GM12878 (cell line): ENCODE results near the gene IL16. TPM values are rescaled to one million over a fixed set of nuclear protein-coding genes. Genes with fewer than 3 reads are reported as not detected.

ENCODE experiments used
- ATAC-seq: fragments of 200-7000 bp; cut with Tn5 transposase; 3 replicates; pipeline ENCODE4 v1.9.1; 2020; ENCODE audit warnings: mild to moderate bottlenecking, moderate library complexity
- BruUV-seq: library from RNA; stranded (reverse); fragments of 400-500 nt; replicated peaks from 2 replicates; lab custom pipeline; 2021; lab: Mats Ljungman, UMichigan
- CTCF ChIA-PET: fragments of 300-600 bp; sonication (Branson Sonifier 250); formaldehyde crosslinking; extraction: SDS; loops from one replicate; lab custom pipeline; 2021; ENCODE audit warnings: inconsistent platforms; lab: Yijun Ruan, JAX
- POLR2A ChIA-PET: fragments of 350-600 bp; formaldehyde crosslinking; extraction: SDS; loops from one replicate; lab custom pipeline; 2021; ENCODE audit warnings: inconsistent platforms; lab: Charles Lee
- RAD21 ChIA-PET: fragments of 300-600 bp; sonication (Branson Sonifier 250); formaldehyde crosslinking; loops from one replicate; lab custom pipeline; 2023; ENCODE audit warnings: antibody characterized with exemption; ENCODE audit not compliant: unreplicated experiment; lab: Charles Lee
- SMC1A ChIA-PET: fragments of 300-600 bp; sonication (Branson Sonifier 250); formaldehyde crosslinking; loops from one replicate; lab custom pipeline; 2023; ENCODE audit not compliant: unreplicated experiment, uncharacterized antibody; lab: Charles Lee
- DNase-seq: peaks from one replicate; pipeline ENCODE4 v3.0.0-alpha.2; 2011; ENCODE audit warnings: low read depth, low spot score
- FAIRE-seq: peaks from 3 replicates; lab custom pipeline; 2011; peaks lifted over from hg19 to GRCh38; lab: Jason Lieb, UNC
- H2AFZ ChIP-seq: 2 replicates; pipeline ENCODE4 v1.6.0; 2011; ENCODE audit warnings: low read depth, low read length, control low read depth; ENCODE audit not compliant: control insufficient read depth
- H3K27ac ChIP-seq: 2 replicates; pipeline ENCODE4 v1.5.1; 2011; ENCODE audit warnings: control low read depth; ENCODE audit not compliant: control insufficient read depth, insufficient read depth
- H3K27me3 ChIP-seq, 2 experiments: replicated peaks in 1 of 2; 2 replicates each; pipeline versions ENCODE4 v1.6.0 to v1.6.1; 2011; ENCODE audit warnings: low read length in 1 of 2; ENCODE audit not compliant: control insufficient read depth in 2 of 2, insufficient read depth in 2 of 2
- H3K36me3 ChIP-seq, 2 experiments: 2 replicates each; pipeline ENCODE4 v1.5.1; 2011; ENCODE audit warnings: low read length in 1 of 2; ENCODE audit not compliant: control insufficient read depth in 2 of 2, insufficient read depth in 2 of 2
- H3K4me1 ChIP-seq: 2 replicates; pipeline ENCODE4 v1.6.1; 2011; ENCODE audit warnings: mild to moderate bottlenecking, low read length, moderate library complexity, mixed read lengths; ENCODE audit not compliant: control insufficient read depth, insufficient read depth
- H3K4me2 ChIP-seq: 2 replicates; pipeline ENCODE4 v1.6.0; 2011; ENCODE audit warnings: control low read depth; ENCODE audit not compliant: control insufficient read depth, insufficient read depth
- H3K4me3 ChIP-seq: fragments of 200-600 bp; sonication (generic); 2 replicates; pipeline ENCODE4 v1.5.1; 2016
- H3K79me2 ChIP-seq: 2 replicates; pipeline ENCODE4 v1.6.0; 2011; ENCODE audit warnings: low read length; ENCODE audit not compliant: control insufficient read depth, insufficient read depth
- H3K9ac ChIP-seq: 2 replicates; pipeline ENCODE4 v1.8.0; 2011; ENCODE audit warnings: low read length, control low read depth, mixed read lengths; ENCODE audit not compliant: control insufficient read depth, insufficient read depth
- H3K9me3 ChIP-seq: replicated peaks from 3 replicates; pipeline ENCODE4 v1.5.1; 2011; ENCODE audit warnings: mild to moderate bottlenecking, low read length; ENCODE audit not compliant: control insufficient read depth, insufficient read depth
- H4K20me1 ChIP-seq: 2 replicates; pipeline ENCODE4 v1.6.0; 2011; ENCODE audit not compliant: control insufficient read depth, insufficient read depth
- HCFC1 ChIP-seq: fragments of 150-350 bp; IDR thresholded peaks from 2 replicates; pipeline ENCODE4 v1.6.1; 2014; ENCODE audit warnings: low read length
- JUNB ChIP-seq: IDR thresholded peaks from 2 replicates; pipeline ENCODE4 v1.6.1; 2016; ENCODE audit warnings: antibody characterized with exemption, mild to moderate bottlenecking
- KAT2A ChIP-seq: conservative IDR thresholded peaks from 2 replicates; pipeline ENCODE4 v1.6.1; 2011; ENCODE audit warnings: low read depth, low read length; ENCODE audit not compliant: control insufficient read depth
- YY1 ChIP-seq: IDR thresholded peaks from 2 replicates; pipeline ENCODE4 v1.6.1; 2011; ENCODE audit warnings: low read depth, mild to moderate bottlenecking, low read length
- ZNF622 ChIP-seq: fragments of 450-650 bp; IDR thresholded peaks from 2 replicates; pipeline ENCODE4 v1.6.1; 2017; ENCODE audit warnings: mild to moderate bottlenecking, inconsistent platforms
- WGBS: methylation state at CpG from one replicate; pipeline ENCODE4 v1.1.6; 2016; ENCODE audit warnings: low lambda C conversion rate; ENCODE audit not compliant: insufficient replicate concordance, insufficient coverage; ENCODE audit errors: missing lambda C conversion rate; 5-methylcytosine and 5-hydroxymethylcytosine counted together
- in situ Hi-C: fragments of 300-500 bp; cut with MboI; formaldehyde crosslinking; loops from 9 replicates; pipeline ENCODE4 v1.14.3; 2018; ENCODE audit warnings: mixed read lengths
- intact Hi-C: fragments of 100-400 bp; cut with micrococcal nuclease; formaldehyde crosslinking; loops from one replicate; pipeline ENCODE4 v1.14.2; 2022; ENCODE audit not compliant: unreplicated experiment
- polyA plus RNA-seq, 11 experiments: library from polyadenylated mRNA; depleted of rRNA in 4 of 11; unstranded in 6 of 11; stranded (reverse) in 5 of 11; fragments of >200 nt; fragmentation: Nextera tagmentation in 4 of 11; fragmentation: Illumina TruSeq in 1 of 11; extraction: Ambion mirVana in 4 of 11; extraction: Trizol in 1 of 11; gene quantifications; 1 replicate in 1 of 11; 2 replicates in 10 of 11; pipeline versions ENCODE4 v1.2.1 to v1.2.3, GENCODE V29; 2011 to 2016; ENCODE audit warnings: inconsistent platforms in 2 of 11, missing spikeins in 2 of 11, low read depth in 1 of 11
- total RNA-seq, 4 experiments: library from RNA; depleted of rRNA in 3 of 4; stranded (reverse); fragments of >200 nt in 3 of 4; fragmentation: Illumina TruSeq in 1 of 4; extraction: Trizol in 1 of 4; gene quantifications; 2 replicates each; pipeline versions ENCODE4 v1.2.1 to v1.2.3, GENCODE V29; 2013 to 2021
- TF ChIP-seq, protein P1 (sequence below): IDR thresholded peaks from 2 replicates; pipeline ENCODE4 v1.6.1; 2011; ENCODE audit warnings: borderline replicate concordance, low read depth, mild to moderate bottlenecking, moderate library complexity, low read length; ENCODE audit not compliant: insufficient read depth, poor library complexity, severe bottlenecking

The IL16 gene
- total and polyA plus RNA-seq, 10 of the 15 experiments (the other 5 are each of a cell fraction or from before 2014, with no cell fraction given): 21.7 to 206 (median 44.5) TPM

DNA sequence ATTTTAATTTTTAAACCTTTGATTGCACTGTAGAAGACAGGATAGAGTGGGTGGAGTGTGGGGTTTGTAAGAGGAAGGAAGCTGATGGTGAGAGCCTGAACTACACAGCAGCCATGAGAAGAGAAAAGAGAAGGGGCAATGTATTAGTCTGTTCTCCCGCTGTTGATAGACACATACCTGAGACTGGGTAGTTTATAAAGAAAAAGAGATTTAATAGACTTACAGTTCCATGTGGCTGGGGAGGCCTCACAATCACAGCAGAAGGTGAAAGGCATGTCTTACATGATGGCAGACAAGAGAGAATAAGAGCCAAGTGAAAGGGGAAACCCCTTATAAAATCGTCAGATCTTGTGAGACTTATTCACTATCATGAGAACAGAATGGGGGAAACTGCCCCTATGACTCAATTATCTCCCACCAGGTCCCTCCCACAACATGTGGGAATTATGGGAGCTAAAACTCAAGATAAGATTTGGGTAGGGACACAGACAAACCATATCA lies 90.0 kb downstream of the IL16 start (continued):
- TF ChIP-seq, protein P1, sequence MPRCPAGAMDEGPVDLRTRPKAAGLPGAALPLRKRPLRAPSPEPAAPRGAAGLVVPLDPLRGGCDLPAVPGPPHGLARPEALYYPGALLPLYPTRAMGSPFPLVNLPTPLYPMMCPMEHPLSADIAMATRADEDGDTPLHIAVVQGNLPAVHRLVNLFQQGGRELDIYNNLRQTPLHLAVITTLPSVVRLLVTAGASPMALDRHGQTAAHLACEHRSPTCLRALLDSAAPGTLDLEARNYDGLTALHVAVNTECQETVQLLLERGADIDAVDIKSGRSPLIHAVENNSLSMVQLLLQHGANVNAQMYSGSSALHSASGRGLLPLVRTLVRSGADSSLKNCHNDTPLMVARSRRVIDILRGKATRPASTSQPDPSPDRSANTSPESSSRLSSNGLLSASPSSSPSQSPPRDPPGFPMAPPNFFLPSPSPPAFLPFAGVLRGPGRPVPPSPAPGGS: peak; percentile 38
- TF ChIP-seq KAT2A: no peak
- TF ChIP-seq JUNB: 0 out of 2 replicates have a peak, but pooled peaks have one; percentile 12
- 0 out of 2 replicates have a peak, but pooled peaks have one; percentile 35 for TF ChIP-seq YY1
- TF ChIP-seq, all 136 proteins: peak for 11

DNA sequence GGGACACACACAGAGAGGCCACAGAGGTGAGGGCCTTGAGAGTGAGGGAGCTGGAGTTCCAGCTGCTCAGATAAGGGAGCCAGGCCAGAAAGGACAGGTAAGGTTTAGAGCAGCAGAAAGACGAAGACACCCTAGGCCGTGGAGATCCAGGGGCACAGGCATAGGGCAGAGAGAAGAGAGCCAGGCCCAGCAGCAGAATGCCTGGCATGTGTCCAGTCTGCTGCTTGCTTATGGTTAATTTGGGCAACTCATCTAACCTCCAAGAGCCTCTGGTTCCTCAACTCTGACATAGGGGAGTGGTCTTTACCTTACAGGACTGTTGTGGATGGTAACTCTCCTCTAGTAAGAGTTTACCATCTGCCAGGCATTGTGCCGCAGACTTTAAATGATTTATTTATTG lies 91.4 kb downstream of the IL16 start:
- ChIA-PET POLR2A (interaction anchor here (3.0 kb wide), 1 partner anchor 13 kb away, joined by 26 read pairs; no protein-coding TSS in a partner anchor), CTCF (interaction anchor here (1.0 to 2.5 kb wide), 6 partner anchors 9 to 49 kb away, joined by 3 to 14 read pairs (median 8); no protein-coding TSS in a partner anchor), RAD21 (interaction anchor here (1.3 to 2.5 kb wide), 3 partner anchors 8 to 13 kb away, joined by 4 to 13 read pairs (median 5); no protein-coding TSS in a partner anchor), SMC1A (interaction anchor here (1.0 to 3.0 kb wide), 4 partner anchors 7 to 16 kb away, joined by 3 to 24 read pairs (median 12); no protein-coding TSS in a partner anchor)
- no peaks in the 10 kb centered on the region; the same call in 2 of the 3 replicates for H3K9me3 ChIP-seq
- no peak for FAIRE-seq
- H3K4me1 ChIP-seq: peaks cover 52% of the 10 kb centered on the region
- DNase-seq: no peak
- no peak overlapping the region for H3K4me2 ChIP-seq
- in situ Hi-C loops (loop anchor here (10.0 to 25.0 kb wide), 3 partner anchors 757 to 1924 kb away; partner anchors contain the start of genes HDGFL3 and MEX3B), intact Hi-C loops (no loop called here)
- no peak overlapping the region for H3K27ac ChIP-seq
- no peak for ATAC-seq
- peaks cover 5% of the 10 kb centered on the region for H3K79me2 ChIP-seq
- no peaks in the 10 kb centered on the region for H3K36me3 ChIP-seq
- H3K9ac ChIP-seq: no peak overlapping the region
- H2AFZ ChIP-seq: no peak overlapping the region
- 96% methylated on average over 3 of the region's 3 CpGs for WGBS
- H3K4me3 ChIP-seq: no peak overlapping the region
- BruUV-seq: no TSS peak
- TF ChIP-seq ZNF622: no peak
- TF ChIP-seq HCFC1: no peak
- H4K20me1 ChIP-seq: no peaks in the 10 kb centered on the region
- H3K27me3 ChIP-seq: no peaks in the 10 kb centered on the region
